NCI-H1417 treated with DMSO at 0.1 percent for 48 hours (cell line): Measurements from ENCODE around the gene SLC12A4.
"Not testable (repeated sequence)": the region's sequence is repeated elsewhere in the genome, so short reads cannot be mapped to it uniquely, and the experiment has no call there.

Source experiments
- DNase-seq: peaks from one replicate; lab custom pipeline; 2025; lab: John Stamatoyannopoulos, UW

SLC12A4 gene

DNA sequence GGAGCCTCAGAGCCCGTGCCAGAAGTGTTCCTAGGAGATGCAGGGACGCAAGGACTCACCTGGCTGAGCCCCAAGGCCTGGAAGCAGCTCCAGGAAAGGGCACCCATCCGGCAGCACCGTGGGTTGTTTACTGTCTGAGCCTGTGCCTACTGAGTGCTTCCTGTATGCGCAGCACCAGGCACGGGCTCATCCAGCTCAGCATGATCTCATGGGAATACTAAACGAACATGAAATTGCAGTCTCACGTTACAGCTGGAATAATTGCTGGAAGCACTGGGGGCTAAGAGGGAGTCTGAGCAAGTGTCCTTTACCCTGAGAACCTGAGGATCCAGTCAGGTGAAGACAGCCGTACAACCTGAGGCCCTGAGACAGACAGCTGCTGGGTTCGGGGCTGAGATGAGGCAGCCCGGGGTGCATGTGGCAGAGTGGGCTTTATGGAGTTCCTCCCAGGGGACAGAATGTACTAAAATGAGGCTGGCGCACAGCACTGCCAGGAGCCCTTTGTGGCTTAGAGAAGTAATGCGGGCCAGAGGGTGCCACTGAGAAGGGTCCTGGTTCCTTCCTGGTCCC is 42.2 kb downstream of the SLC12A4 start:
- DNase-seq: peak; percentile 46

DNA sequence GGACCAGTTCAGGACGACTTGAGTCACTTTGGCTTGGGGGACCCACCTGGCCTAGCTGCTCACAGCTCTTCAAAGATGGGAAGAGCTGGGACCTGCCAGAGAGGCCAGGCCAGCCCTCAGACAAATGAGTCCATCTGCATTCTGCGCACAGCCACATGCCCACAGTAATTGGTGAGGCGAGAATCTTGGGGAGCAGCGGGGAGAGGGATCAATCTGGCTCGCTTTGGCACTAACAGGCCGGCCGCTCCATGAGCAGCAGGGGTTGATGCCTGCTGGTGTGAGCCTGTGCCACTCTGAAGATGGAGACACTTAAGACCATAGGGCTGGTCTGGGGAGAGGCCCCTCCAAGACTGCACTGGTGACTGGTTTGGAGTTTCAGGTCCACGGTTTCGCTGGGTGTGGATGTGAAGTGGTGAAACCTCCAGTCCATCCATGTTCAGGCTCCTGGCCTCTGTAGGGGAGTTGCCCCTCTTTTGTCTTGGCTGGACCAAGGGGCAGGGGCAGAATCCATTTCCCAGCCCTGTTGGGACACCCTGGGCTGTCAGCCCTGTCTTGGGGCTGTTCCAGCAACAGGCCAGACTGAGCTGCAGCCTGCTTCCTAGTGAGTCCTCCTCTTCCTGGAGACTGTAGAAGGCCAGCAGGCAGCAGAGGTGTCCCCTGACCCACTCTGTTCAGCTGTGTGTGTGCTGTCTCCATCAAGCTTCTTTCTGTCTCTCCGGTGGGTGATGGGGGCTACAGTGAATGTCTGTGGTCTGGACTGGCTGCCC is 44.1 kb downstream of the SLC12A4 start:
- DNase-seq: no peak

DNA sequence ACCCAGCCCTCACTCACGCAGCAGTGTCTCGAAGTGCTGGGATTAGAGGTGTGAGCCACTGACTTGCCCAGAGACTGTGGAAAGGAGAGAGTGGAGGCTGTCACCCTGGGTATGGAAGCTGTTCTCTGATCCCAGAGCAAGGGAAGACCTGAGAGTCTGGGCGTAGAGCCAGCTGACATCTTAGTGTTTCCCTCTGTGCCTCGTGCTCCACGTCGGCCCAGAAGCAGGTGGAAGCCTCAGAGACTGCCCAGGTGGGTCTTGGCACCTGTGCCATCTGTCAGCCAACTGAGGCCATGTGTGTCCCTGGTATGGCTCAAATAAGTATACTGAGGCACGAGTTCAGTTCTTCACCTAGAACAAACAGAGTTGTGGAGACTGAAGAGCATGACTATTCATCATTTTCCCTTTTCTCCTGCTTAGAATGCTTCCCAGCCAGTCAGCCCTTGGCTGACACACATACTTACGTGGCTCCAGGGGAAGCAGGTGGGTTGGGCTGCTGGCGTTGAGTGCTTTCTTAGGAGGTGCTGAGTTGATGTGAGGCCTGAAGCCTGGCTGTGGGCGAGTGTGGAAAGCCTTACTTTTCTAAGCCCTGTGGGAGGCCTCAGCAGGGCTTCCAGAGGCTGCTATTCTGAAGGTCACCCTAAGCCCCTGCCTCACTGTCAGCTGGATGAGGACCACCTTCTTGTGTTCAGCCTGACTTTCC is 44.9 kb downstream of the SLC12A4 start:
- no peak for DNase-seq

GRCh38 chr16:67922740-67923139 is 45.7 kb downstream of the SLC12A4 start:
- DNase-seq: no peak

DNA sequence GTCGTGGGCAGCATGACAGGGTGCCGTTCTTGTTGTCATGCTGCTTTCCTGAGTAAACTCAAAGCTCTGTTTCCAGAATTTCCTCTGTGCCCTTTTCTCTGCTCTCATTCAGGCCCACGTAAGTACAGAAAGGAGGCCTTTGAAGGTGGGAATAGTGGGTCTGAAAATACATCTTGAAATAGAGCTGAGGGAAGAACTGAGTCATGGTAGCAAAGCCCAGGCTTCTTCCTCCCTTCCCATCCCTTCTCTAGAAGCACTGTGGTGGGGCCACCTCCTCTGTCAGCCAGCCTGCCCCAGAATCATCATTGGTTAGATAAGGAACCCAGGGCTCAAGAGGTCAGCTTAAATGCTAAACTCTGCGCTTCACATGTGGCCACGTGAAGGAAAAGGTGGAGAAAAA is 46.2 kb downstream of the SLC12A4 start:
- DNase-seq: no peak

DNA sequence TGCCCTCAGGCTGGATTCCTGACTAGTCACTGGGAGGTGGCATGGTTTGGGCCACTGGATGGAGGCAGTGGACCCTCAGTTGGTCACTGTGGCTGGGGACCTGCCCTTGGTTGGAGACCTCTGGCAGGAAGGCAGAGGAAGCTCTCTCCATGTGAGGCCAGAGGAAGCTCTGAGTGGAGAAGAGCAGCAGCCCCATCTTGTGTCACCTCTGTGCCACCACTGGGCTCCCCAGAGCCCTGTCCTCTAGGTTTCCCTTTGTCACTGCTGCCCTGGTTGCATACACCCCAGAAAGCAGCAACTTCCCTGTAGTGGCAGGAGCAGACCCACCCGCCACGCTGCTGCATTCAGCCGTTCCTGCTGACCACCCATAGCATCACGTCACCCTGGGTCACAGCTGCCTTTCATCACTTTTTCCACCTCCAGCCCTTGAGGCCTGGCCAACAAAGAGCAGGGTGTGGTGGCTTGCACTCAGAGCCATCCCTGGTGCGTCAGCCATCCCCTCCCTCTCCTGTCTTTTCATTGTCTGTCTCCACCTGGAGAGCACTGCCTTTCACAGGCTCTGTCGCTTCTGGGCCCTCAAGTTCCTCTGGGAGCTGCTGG is 48.7 kb downstream of the SLC12A4 start:
- DNase-seq: no peak

DNA sequence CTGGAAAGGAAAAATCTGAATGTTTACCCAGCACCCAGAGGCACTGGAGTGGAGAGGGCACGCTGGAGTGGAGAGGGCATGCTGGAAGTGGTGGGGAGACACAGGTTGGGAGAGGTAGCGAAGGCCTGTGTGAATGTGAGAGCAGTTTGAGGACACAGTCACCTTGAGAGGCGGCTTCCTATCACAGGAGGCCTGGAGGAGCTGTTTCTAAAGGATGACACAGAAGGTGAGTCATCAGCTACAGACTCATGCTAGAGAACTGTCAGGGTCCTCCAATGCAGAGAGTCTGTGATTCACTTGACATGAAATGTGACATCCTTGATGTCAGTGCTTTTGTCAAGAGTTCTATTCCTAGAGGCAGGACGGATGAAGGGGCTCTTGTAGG is 50.6 kb downstream of the SLC12A4 start:
- no peak for DNase-seq

DNA sequence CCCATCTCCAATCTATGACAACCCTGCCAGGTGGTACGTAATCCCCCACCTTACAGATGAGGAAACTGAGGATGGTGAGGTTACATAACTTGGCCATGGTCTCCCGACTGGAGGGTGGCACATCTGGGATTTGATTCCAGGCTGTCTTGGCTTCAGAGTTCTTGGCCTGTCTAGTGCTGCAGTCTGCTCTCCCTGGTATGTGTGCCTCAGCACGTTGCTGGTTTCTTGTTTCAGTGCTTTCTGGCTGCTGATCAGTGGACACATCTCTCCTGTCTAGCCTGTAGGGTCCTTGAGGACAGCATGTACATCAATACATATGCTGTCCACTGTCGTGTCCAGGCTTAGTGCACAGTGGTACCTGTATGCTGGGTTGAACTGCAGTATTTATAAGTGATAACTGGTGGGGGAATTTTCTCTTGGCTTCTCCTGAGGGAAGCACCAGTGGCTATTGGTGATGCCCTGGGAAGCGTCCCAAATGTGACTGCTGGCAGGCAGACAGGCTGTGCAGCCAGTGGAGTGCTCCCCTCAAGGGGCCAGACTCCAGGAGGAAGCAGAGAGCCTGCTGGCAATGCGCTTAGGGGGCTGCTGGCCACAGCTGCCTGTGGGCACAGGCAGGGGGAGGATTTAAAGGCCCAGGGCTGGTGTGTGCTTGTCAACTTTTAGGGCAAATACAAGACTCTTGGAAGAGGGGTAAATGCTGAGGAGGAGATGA is 51.1 kb downstream of the SLC12A4 start:
- DNase-seq: no peak

- DNase-seq: no peak
Measured at GRCh38 chr16:67915831-67916723, 52.4 kb downstream of the SLC12A4 start.

DNA sequence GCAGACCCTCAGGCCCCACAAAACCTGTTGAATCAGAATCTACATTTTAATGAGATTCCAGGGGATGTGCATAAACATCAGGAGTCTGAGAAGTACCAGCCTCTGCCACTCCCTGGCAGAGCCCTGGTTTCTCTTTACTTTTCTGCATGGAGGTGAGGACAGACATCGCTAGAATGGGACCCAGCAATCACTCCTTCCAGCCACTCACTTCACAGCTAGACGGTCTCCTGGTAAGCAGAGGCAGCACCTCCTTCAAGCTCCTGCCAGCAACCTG is 53.0 kb downstream of the SLC12A4 start:
- not testable (repeated sequence) for DNase-seq

GRCh38 chr16:67914758-67915495 is 53.5 kb downstream of the SLC12A4 start:
- no peak for DNase-seq

DNA sequence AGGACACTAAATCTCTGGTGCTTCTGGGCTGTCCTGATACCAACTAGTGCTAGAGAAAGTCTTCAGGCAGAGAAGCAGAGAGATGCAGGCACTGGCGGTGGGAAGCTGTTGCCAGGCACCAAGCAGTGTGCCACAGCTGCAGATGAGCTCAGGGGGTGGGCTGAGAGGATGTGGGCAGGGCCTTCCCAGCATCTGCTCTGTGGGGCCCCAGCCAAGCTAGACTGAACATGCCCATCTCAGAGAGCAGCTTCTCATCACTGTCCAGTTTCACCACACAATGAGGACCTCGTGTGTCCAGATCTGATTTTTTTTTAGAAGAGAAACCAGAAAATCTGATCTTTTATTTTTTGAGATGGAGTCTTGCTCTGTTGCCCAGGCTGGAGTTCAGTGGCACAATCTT is 58.3 kb downstream of the SLC12A4 start:
- DNase-seq: no peak

- no peak for DNase-seq
Measured at GRCh38 chr16:67909056-67909742, 59.2 kb downstream of the SLC12A4 start.

- DNase-seq: no peak
Measured at GRCh38 chr16:67907397-67908180, 60.8 kb downstream of the SLC12A4 start.

GRCh38 chr16:67902831-67903230 is 65.6 kb downstream of the SLC12A4 start:
- DNase-seq: no peak

DNA sequence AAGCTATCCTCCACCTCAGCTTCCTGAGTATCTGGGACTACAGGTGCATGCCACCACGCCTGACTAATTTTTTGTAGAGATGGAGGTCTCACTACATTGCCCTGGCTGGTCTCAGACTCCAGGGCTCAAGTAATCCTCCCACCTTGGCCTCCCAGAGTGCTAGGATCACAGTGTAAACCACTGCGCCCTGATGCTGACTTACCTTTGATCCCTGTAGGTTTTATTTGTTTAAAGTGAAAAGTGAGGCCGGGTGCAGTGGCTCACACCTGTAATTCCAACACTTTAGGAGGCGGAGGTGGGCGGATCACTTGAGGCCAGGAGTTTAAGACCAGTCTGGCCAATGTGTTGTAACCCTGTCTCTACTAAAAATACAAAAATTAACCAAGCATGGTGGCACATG is 66.7 kb downstream of the SLC12A4 start:
- no peak for DNase-seq

DNA sequence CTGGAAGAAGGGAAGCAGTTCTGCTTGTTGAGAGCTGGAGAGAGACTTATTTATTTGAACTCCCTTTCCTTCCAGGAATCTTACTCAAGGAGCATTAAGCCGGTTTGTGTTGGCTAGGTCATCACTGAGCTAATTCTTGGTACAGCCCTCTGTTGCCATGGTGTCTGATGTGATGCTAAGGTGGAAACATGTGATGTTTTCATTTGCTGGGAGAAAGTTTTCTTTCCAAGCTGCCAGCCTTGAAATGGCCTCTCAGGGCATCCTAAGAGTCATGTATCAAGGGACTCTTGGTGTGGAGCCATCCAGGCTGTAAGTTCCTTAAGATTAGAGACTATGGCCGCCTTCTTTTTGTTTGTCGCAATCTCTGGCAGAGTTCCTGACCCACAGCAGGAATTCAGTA is 71.2 kb downstream of the SLC12A4 start:
- DNase-seq: no peak

DNA sequence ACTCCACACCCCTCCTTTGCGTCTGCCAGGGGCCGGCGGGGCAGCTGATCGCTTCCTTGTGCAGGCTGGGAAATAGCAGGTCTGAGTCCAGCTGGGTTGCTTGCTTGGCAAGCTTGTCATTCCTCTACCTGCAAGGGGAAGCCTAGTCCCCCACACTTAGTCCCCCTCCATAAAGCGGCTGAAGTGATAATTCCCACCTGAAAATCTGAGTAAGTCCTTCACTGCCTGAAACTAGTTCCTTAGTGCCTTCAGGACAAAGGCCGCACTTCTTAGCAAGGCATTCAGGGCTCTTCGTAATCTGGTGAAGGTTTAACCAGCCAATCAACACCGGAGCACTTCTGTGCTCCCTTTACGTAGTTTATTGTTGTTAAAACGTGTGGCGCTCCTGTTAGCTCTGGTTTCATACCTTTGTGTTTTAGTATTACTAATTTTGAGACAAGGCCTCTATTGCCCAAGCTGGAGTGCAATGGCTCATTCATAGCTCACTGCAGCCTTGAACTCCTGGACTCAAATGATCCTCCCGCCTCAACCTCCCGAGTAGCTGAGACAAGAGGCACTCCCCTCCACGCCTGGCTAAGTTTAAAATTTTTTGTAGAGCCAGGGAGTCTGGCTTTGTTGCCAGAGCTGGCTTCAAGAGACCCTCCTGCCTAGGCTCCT is 74.6 kb downstream of the SLC12A4 start:
- DNase-seq: no peak
